GM18858 (cell line): Measurements from ENCODE around the gene LRRC49.
A peak's percentile ranks its signal among the peaks of the same experiment; 100 is the strongest.
"Not testable (repeated sequence)": the region's sequence is repeated elsewhere in the genome, so short reads cannot be mapped to it uniquely, and the experiment has no call there.

ENCODE experiments used
- ATAC-seq: cut with Tn5 transposase; IDR thresholded peaks from one replicate; pipeline ENCODE4 v1.9.1; 2021; ENCODE audit not compliant: unreplicated experiment

The LRRC49 gene

GRCh38 chr15:70892002-70892911, at the start of gene LRRC49, which contains the start of gene THAP10:
Gene LRRC49 (plus strand): TSS chr15:70892826. CDS start chr15:70892895, 69 bp downstream.
Gene THAP10 (minus strand): TSS chr15:70892433. CDS start chr15:70892272, 161 bp downstream.
- peak; percentile 41 for ATAC-seq

GRCh38 chr15:70845602-70846360, 46.8 kb upstream of the LRRC49 start:
- no peak for ATAC-seq

DNA sequence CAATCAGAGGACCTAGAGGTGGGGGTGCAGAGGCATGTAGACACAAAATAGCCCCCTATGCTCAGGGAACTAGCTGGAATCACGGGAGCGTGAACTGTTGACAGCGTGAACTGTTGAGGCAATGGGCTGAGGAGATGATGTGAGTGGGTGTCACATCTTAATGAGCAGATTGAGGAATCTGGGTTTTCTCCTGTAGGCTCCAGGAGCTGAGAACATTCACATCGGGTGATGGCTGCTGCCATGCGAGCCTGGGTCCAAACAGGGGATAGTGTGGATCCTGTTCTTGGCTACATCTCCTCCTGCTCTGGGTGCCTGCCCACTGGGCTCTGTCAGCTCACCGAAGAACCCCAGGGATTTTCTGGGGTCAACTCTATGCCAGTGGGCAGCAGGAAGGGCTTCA, 40.7 kb upstream of the LRRC49 start:
- ATAC-seq = no peak

DNA sequence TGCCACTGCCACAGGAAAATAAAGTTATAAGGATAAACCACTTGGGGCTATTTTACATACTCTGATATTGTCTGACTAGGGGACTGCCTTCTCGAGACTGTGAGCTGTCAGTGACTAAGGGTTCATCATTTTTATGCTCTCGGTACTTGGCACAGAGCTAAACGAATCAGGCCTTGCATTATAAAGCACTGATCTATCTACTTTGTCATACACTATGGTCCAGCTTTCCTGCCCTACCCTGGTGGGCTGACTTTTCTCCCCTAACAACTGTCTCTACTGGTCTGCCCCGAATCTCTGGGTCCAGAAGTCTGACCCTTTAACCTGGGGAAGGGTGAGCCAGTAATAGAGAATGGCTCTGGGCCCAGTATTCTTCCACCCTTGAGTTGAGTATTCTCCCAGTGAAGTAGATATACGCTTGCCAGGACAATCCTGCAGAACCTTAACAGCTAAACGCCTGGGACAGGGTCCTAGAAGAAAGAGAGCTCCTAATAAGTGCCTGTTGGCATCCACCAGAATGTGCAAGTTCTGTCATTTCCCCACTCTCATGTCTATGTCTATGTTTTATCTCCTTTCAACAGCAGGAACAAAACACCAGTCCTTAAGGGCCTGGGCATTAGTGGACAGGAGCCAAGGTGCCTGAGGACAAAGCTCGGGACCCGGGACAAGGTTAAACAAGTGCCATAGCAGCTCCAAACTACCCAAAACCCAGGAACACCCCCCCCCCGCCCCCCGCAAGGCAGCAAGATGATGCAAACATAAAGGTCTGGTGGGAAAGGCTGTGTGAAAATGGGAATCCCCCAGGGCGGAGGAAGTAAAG, 39.9 kb upstream of the LRRC49 start:
- no peak for ATAC-seq

- no peak for ATAC-seq
These were observed 39.2 kb upstream of the LRRC49 start for GRCh38 chr15:70853318-70853972.

- no peak for ATAC-seq
These were observed 38.5 kb upstream of the LRRC49 start, which contains the start of gene LARP6 for GRCh38 chr15:70853973-70854665. Gene LARP6 (minus strand): TSS chr15:70854157. CDS start chr15:70854088, 69 bp downstream.

DNA sequence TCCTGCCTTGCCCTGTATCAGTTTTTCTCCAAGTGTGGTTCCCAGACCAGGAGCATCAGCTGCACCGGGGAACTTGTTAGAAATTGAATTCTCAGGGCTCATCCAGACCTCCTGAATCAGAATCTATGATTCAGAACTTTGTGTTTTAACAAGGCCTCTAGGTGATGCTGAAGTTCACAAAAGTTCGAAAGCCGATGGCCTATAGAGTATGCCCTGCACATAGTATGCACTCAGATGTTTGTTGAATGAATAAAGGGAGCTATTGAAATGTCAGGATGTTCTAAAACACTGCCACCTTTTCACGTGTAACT, 38.0 kb upstream of the LRRC49 start:
- ATAC-seq = no peak

DNA sequence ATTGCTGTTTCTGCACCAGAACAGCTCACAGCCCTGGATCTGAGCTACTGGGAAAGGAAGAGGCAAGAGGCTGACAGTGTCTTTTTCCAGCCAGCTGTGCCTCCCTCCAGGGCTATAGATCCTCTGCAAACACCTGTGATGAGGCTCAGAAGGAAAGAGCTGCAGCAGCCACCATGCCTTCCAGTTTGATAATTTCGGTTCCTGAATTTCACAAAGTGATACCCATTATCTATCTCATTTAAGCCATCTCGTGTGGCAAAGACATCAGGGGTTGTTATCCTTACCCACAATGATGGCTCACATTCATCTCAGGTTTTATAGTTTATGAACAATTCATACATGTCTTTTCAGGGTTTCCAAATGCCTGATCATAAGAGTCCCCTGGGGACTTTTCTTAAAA, 36.9 kb upstream of the LRRC49 start:
- ATAC-seq = no peak

DNA sequence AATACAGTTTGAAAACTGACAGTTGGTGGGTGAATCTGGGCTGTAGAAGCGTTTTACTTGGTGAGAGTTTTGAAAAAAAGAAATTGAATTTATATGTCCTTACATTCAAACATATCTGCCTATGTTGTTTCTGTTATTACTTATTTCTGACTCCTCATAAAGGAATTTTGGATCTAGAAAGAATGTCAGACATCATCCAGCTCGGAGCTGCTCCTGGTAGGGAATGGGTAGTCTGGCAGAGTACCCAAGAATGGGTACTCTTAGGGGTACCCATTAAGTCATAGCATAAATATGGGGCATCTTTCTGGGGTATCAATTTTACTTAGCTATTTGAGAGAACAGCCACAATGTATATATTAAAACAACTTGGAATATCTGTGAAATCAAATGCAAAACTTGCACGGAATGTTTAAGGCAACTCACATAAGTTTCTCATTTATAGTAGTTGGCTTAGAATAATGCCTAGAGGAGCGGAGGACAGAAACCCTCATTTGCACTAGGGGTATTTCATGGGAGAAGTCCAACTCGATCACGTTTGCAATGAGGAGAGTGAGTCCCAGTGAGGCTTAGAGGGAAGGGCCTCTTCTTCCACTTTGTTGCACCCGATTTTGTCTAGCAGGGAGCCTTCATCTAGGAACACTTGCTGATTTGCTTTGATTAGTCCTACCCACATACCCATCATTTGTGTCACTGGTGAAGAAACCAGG, 36.3 kb upstream of the LRRC49 start:
- ATAC-seq = no peak

DNA sequence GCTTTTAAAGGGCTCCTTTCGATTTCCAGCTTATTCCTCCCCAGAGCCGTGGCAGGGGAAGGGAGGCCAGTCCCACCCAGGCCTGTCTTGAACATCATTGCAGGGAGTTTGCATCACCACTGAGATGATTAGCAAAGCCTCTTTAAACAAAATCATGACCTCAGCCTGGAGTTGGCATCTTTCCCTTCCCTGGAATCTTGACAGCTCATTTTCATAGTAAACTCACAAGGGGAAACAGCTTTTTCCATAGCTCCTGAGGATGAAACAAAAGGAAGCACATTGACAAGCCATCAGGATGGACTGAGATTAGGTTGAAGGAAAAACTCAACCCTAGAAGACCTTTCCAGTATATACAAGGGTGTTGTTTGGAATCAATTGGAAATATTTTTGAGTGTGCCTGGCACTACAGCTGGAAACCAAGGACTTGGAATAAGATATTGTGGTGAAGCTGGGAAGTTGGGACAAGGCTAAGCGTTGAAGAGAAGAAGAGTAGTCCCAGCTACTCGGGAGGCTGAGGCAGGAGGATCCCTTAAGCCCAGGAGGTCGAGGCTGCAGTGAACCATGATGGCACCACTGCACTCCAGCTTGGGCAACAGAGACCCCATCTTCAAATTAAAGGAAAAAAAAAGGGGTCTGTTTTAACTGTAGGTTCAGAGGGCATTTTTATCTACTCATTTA, 35.6 kb upstream of the LRRC49 start:
- no peak for ATAC-seq

- no peak for ATAC-seq
These were observed 34.9 kb upstream of the LRRC49 start for GRCh38 chr15:70857562-70858285.

- ATAC-seq = not testable (repeated sequence)
These were observed 33.9 kb upstream of the LRRC49 start for GRCh38 chr15:70858614-70859321.

- ATAC-seq = no peak
These were observed 33.2 kb upstream of the LRRC49 start for GRCh38 chr15:70859322-70859908.

DNA sequence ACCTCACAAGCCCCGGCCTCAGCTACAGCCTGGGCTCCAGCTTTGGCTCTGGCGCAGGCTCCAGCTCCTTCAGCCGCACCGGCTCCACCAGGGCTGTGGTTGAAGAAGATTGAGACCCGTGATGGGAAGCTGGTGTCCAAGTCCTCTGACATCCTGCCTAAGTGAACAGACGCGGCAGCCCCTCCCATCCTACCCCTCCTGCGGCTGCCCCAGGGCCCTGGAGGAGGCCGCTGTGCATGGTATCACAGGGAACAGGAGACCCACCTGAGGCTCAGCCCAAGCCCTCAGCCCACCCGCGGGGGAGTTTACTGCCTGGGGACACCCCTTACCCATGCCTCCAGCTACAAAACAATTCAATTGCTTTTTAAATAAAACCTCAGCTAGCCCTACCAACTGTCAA, 32.6 kb upstream of the LRRC49 start:
- ATAC-seq = no peak

- ATAC-seq = no peak
These were observed 29.0 kb upstream of the LRRC49 start for GRCh38 chr15:70863450-70864218.

GRCh38 chr15:70866982-70867641, 25.5 kb upstream of the LRRC49 start:
- no peak for ATAC-seq
